Central memory CD8-positive, alpha-beta T cell (primary cell): ENCODE data around the gene SLC23A1.
A peak's percentile ranks its signal among the peaks of the same experiment; 100 is the strongest.

Experiments
- ATAC-seq: fragments of 150-1000 bp; cut with Tn5 transposase; replicated peaks from 2 replicates; pipeline ENCODE4 v1.10.0; 2022; ENCODE audit warnings: mild to moderate bottlenecking, moderate FRiP score, moderate number of reproducible peaks; ENCODE audit not compliant: poor library complexity, severe bottlenecking; ENCODE audit errors: extremely low read depth
- DNase-seq, 2 donors: peaks; one replicate each; pipeline ENCODE4 v3.0.0; 2021; ENCODE audit warnings: low spot score in 2 of 2
- H3K27ac Mint-ChIP-seq: one replicate; pipeline ENCODE4 v1.8.0; 2022; ENCODE audit warnings: low read depth, mild to moderate bottlenecking, moderate library complexity, mixed read lengths
- H3K27me3 Mint-ChIP-seq: one replicate; pipeline ENCODE4 v1.8.0; 2022; ENCODE audit warnings: mixed read lengths
- H3K36me3 Mint-ChIP-seq: one replicate; pipeline ENCODE4 v1.8.0; 2022; ENCODE audit warnings: mild to moderate bottlenecking, moderate library complexity, mixed read lengths; ENCODE audit not compliant: insufficient read depth
- H3K4me1 Mint-ChIP-seq: one replicate; pipeline ENCODE4 v1.8.0; 2022; ENCODE audit warnings: mixed read lengths
- H3K4me3 Mint-ChIP-seq: one replicate; pipeline ENCODE4 v1.8.0; 2022; ENCODE audit warnings: mild to moderate bottlenecking, moderate library complexity, mixed read lengths
- H3K9me3 Mint-ChIP-seq: one replicate; pipeline ENCODE4 v1.8.0; 2022; ENCODE audit warnings: mixed read lengths

The SLC23A1 gene

DNA sequence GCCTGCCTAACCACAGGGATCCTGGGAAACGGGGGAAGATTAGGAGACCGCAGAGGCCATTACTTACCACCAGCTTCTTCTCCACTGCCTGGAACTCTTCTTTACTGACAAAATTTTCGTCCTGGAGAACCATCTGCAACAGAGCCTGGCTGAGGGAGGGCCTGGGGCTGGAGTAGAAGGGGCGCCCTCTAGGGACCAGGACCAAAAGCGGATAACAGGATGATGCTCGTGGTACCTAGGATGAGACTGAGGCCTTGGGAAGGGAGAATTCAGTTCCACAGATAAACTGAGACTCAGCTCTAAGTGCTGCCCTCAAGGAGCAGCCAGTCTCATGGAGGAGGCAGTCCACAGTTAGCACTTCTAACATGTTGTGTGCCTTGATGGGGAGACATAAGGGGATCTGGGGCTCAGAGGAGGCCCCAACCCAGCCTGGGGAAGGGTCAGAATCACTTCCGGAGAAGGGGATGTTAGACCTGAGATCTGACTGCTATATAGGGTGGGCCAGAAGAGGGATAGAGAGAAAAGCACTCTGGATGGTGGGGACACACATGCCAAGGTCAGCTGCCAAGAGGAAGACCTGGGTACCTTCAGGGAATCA lies 19.6 kb upstream of the SLC23A1 start:
- Mint-ChIP-seq H3K27me3 (no peaks in the 10 kb centered on the region), H3K27ac (peak overlapping the region; percentile 87), H3K4me1 (peaks cover 33% of the 10 kb centered on the region), H3K36me3 (peaks cover 6% of the 10 kb centered on the region), H3K4me3 (peak overlapping the region; percentile 81), H3K9me3 (no peaks in the 10 kb centered on the region)
- DNase-seq: no peak
- no peak for ATAC-seq

DNA sequence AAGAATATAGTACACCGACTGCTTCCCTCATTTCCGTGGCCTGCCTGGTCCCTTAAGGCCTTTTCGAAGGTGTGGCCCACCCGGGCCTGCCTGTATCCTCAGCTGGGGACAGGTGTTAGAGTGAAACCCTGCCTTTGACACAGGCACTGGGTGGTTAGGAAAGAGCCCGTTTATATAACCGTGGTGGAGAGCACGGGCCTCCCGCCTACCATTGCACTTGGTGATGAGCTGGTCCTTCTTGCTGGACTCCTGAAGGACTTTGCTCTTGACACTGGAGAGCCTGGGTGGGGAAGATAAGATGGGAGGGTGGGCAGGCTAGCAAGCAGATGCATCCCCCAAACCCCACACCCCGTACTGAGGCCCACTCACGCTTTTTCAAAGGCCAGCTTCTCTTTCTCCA lies 18.4 kb upstream of the SLC23A1 start:
- ATAC-seq: no peak
- no peaks in the 10 kb centered on the region for H3K27me3 Mint-ChIP-seq
- no peak overlapping the region for H3K4me3 Mint-ChIP-seq
- peaks cover 33% of the 10 kb centered on the region for H3K4me1 Mint-ChIP-seq
- H3K9me3 Mint-ChIP-seq: no peaks in the 10 kb centered on the region
- H3K27ac Mint-ChIP-seq: no peak overlapping the region
- no peak for DNase-seq
- peaks cover 6% of the 10 kb centered on the region for H3K36me3 Mint-ChIP-seq

DNA sequence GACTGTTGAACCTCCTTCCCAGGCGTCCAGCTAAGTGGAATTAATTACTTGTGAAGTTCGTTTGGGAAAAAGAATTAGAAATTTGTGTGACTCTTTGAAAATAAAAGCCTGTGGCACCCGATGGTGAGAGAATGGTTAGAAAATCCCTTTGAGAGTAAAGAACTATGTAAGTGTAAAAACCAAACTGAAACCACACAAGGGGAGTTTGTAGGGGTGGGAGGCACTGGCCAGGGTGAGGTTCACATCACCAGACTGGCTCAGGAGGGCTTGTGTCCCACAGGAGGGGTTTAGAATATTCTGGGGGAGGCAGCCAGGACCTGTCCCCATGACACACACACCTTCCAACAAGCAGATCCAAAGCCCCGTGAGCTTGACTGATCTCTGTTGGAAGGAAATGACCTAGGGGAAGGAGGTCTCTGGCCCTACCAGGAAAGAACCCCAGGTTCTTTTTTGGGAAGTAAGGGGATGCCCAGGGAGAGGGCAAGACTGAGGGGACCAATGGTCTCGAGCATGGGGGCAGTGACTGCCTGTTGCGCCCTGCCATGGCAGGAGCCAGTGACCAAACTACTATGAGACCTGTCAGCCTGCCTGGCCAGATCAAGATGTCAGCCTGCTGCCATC lies 16.5 kb upstream of the SLC23A1 start:
- Mint-ChIP-seq H3K36me3 (peaks cover 6% of the 10 kb centered on the region), H3K9me3 (no peaks in the 10 kb centered on the region), H3K4me1 (peaks cover 31% of the 10 kb centered on the region), H3K4me3 (no peak overlapping the region), H3K27ac (no peak overlapping the region), H3K27me3 (no peaks in the 10 kb centered on the region)
- DNase-seq (no peak), ATAC-seq (no peak)

GRCh38 chr5:139397921-139398320 lies 14.8 kb upstream of the SLC23A1 start:
- H3K9me3 Mint-ChIP-seq: no peaks in the 10 kb centered on the region
- ATAC-seq (no peak), DNase-seq (no peak)
- no peak overlapping the region for H3K4me3 Mint-ChIP-seq
- peaks cover 2% of the 10 kb centered on the region for H3K36me3 Mint-ChIP-seq
- peaks cover 17% of the 10 kb centered on the region for H3K4me1 Mint-ChIP-seq
- no peaks in the 10 kb centered on the region for H3K27me3 Mint-ChIP-seq
- H3K27ac Mint-ChIP-seq: no peak overlapping the region

DNA sequence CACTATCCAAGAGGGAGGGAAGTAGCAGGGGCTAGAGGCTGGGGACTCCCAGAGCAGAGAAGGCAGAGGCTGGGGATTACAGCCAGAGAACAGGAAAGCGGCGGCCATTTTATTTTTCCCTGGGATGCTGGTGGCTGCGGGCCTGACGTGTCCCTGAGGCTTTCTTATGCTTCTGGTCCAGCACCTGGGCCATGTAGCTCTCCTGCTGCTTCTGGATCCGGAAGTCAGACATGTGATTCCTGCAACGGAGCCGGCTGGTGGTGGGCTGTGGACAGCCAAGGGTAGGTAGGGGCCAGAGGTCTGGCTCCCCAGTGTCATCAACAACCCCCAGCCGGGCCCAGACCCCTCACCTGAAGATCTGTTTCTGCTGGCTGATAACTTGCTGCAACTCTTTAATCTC lies 13.6 kb upstream of the SLC23A1 start:
- no peak overlapping the region for H3K4me3 Mint-ChIP-seq
- H3K27ac Mint-ChIP-seq: no peak overlapping the region
- H3K4me1 Mint-ChIP-seq: peaks cover 21% of the 10 kb centered on the region
- DNase-seq (no peak), ATAC-seq (no peak)
- H3K36me3 Mint-ChIP-seq: peaks cover 5% of the 10 kb centered on the region
- no peaks in the 10 kb centered on the region for H3K27me3 Mint-ChIP-seq
- no peaks in the 10 kb centered on the region for H3K9me3 Mint-ChIP-seq

DNA sequence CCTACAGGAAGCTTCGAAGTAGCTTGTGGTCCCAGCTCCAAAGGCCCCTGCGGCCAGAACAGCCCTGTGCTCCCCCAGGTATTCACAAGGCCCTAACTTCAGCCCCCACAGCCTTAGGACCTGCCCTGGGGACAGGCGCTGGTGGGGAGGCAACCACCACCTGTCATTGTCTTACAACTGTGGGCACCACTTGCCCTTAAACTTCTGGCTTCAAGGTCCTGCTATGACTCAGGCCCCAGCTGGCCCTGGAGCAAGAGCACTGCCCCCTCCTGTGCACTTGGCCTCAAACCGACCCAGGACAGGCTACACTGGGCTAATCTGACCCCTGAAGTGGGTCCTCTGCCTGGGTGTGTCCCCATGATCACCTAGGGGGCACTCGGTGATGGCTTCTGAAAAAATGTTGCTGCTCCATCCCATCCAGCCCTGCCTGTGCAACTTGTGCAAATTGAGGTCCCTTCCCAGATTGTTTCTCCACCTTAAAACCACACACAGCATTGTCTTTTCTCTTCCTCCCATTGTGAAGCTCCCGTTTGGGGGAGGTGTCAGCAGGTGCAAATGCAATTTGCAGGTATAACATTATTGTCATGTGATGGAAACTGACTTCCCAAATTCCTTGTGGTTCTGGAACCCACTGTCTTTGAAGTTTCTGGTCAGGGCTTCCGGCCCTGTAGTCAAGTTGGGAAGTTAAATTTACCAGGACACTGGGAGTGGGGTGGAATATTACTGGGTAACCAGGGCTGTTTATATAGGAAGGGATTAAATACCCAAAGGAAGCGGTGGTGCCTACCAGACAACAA lies 12.9 kb upstream of the SLC23A1 start:
- H3K4me3 Mint-ChIP-seq: peak overlapping the region; percentile 61
- no peak overlapping the region for H3K27ac Mint-ChIP-seq
- H3K27me3 Mint-ChIP-seq: no peaks in the 10 kb centered on the region
- no peaks in the 10 kb centered on the region for H3K9me3 Mint-ChIP-seq
- no peak for DNase-seq
- ATAC-seq: no peak
- H3K4me1 Mint-ChIP-seq: peaks cover 27% of the 10 kb centered on the region
- peaks cover 10% of the 10 kb centered on the region for H3K36me3 Mint-ChIP-seq

DNA sequence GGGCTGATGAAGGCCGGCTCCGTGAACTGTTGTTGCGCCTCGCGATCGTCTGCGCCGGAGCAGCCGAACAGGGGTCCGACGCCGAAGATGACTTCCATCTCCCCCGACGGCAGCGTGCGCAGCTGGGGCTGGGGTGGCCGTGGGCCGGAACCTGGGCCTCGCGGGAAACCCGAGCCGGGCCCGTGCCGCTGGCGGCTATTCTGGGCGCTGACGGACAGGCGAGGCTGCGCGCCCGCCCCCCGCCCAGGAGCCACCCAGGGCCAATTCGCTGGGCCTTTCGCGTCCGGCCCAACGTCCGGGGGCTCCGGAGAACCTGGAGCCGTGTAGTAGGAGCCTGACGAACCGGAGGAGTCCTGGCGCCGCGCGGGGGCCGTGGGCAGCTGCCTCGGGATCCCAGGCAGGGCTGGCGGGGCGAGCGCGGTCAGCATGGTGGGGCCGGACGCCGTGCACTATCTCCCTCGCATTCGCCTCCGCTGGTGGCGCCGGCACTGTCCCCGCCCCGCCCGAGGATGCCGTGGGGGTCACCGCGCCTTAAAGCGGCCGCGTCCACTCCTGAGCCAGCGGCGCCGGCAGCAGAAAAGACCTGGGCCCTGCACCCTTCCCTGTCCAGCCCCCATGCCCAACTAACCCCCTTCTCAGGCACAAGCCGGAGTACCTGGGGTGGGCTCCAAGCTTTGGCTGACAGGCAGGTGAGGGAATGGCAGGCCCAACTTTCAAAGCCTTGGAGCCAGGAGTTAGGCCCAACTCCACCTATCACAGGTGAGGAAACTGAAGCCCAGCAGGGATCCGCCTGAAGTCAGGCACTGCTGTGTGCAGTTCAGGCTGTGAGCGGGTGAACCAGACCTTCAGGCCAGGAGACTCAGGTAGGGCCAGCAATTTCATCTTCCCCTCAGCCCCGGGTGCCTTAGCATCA lies 11.8 kb upstream of the SLC23A1 start, which contains the start of gene PROB1:
Gene PROB1 (minus strand): TSS at position 451 of the 913 bp plus-strand sequence. CDS start 23 bp downstream, at position 428.
- Mint-ChIP-seq H3K9me3 (no peaks in the 10 kb centered on the region), H3K36me3 (peaks cover 12% of the 10 kb centered on the region), H3K4me3 (peak within 1 kb of the TSS; percentile 87), H3K27ac (no peak within 1 kb of the TSS), H3K4me1 (peaks cover 38% of the 10 kb centered on the region), H3K27me3 (no peaks in the 10 kb centered on the region)
- DNase-seq: no peak
- ATAC-seq: no peak

DNA sequence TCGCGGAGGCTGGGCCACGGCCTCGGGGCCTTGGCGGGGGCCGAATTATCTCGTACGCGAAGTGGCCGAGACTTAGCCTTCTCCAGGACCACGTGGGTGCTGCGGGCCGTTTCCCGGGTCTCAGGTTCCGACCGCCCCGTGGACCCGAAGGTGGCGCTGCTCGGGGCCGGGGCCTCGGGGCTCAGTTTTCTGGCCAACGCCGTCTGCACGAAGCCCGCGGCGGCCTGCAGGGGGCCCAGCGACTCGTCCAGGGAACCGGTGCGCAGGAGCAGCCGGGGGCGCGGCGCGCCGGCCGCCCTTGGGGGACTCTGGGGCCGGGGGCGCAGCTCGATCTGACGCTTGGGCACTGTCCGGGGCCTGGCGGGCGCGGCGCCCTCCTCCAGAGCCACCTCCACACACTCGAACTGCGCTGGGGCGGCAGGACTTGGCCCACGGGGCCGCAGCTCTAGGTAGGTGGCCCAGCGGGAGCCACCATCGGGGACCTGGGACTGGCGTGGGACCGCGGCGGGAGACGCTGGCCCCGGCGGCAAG lies 11.1 kb upstream of the SLC23A1 start:
- H3K27ac Mint-ChIP-seq: no peak overlapping the region
- peak overlapping the region; percentile 87 for H3K4me3 Mint-ChIP-seq
- H3K27me3 Mint-ChIP-seq: no peaks in the 10 kb centered on the region
- peaks cover 39% of the 10 kb centered on the region for H3K4me1 Mint-ChIP-seq
- no peak for ATAC-seq
- H3K9me3 Mint-ChIP-seq: no peaks in the 10 kb centered on the region
- H3K36me3 Mint-ChIP-seq: peaks cover 19% of the 10 kb centered on the region
- no peak for DNase-seq

DNA sequence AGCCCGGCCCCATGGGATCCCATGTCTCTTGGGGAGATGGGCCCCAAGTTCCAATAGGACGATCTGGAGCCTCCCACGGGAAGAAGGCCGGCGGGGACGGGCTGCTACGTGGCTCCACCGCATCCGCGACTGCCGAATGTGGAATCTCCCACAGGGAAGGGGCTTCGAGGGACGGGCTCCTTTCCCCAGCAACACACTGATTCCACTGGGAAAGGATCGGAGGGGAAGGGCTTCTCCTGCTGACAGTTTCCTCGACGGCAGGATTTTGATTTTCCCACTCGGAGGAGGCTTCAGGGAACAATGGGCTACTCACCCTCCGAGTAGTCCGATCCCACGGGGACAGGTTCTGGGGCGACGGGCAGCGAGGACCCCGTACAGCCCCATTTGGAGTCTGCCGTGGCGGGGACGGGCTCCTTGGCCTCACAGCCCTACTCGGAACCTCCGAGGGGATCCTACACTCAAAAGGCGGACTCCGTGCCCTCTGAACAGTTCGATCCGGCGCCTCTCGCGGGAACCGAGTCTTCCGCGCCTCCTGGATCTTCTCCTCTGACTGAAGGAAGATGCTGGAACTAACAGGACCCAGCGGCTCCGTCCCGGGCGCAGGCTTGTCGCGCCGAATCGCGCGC lies 10.5 kb upstream of the SLC23A1 start:
- H3K4me3 Mint-ChIP-seq: peak overlapping the region; percentile 87
- ATAC-seq: no peak
- no peak for DNase-seq
- no peaks in the 10 kb centered on the region for H3K9me3 Mint-ChIP-seq
- H3K36me3 Mint-ChIP-seq: peaks cover 19% of the 10 kb centered on the region
- no peaks in the 10 kb centered on the region for H3K27me3 Mint-ChIP-seq
- peak overlapping the region; percentile 78 for H3K27ac Mint-ChIP-seq
- peaks cover 40% of the 10 kb centered on the region for H3K4me1 Mint-ChIP-seq

GRCh38 chr5:139392678-139393496 lies 9.8 kb upstream of the SLC23A1 start:
- peak overlapping the region; percentile 87 for H3K4me3 Mint-ChIP-seq

DNA sequence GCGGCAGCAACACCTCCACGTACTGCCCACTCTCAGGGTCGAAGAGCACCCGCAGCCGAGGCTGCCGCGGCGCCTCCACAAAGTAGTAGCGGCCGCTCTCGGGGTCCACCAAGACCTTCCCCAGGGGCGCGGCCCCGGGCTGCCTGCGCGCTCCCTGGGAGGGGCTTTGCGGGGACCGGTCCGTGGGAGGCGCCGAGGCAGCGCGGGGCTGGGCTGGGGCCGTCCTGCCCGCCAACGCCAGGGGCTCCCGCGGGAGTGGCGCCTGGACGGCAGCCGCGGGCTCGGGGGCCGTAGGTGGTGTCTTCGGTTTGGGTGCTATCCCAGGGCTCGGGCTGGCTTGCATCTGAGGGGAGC lies 9.2 kb upstream of the SLC23A1 start:
- Mint-ChIP-seq H3K4me1 (peaks cover 40% of the 10 kb centered on the region), H3K27me3 (no peaks in the 10 kb centered on the region), H3K36me3 (peaks cover 21% of the 10 kb centered on the region), H3K9me3 (no peaks in the 10 kb centered on the region), H3K27ac (peak overlapping the region; percentile 93), H3K4me3 (peak overlapping the region; percentile 87)
- ATAC-seq (peak; percentile 15), DNase-seq (no peak)

More at GRCh38 chr5:139392678-139393496, 9.8 kb upstream of the SLC23A1 start:
- DNase-seq (peak; percentile 62 to 72), ATAC-seq (peak; percentile 55)
- peaks cover 21% of the 10 kb centered on the region for H3K36me3 Mint-ChIP-seq
- peak overlapping the region; percentile 78 for H3K27ac Mint-ChIP-seq
- H3K4me1 Mint-ChIP-seq: peaks cover 40% of the 10 kb centered on the region
- H3K9me3 Mint-ChIP-seq: no peaks in the 10 kb centered on the region
- H3K27me3 Mint-ChIP-seq: no peaks in the 10 kb centered on the region
